ENCODE measurements around the gene PCGF5. TPM values are rescaled to one million over a fixed set of nuclear protein-coding genes. Genes with fewer than 3 reads are reported as not detected.
"Not testable (repeated sequence)": the region's sequence is repeated elsewhere in the genome, so short reads cannot be mapped to it uniquely, and the experiment has no call there.

The PCGF5 gene
- total RNA-seq, 1 donor from 2014 or later = 38.6 TPM

DNA sequence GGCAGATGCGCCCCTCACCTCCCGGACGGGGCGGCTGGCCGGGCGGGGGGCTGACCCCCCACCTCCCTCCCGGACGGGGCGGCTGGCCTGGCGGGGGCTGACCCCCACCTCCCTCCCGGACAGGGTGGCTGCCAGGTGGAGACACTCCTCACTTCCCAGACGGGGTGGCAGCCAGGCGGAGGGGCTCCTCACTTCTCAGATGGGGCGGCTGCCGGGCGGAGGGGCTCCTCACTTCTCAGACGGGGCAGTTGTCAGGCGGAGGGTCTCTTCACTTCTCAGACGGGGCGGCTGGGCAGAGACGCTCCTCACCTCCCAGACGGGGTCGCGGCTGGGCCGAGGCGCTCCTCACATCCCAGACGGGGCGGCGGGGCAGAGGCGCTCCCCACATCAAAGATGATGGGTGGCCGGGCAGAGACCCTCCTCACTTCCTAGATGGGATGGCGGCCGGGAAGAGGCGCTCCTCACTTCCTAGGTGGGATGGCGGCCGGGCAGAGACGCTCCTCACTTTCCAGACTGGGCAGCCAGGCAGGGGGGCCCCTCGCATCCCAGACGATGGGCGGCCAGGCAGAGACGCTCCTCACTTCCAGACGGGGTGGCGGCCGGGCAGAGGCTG lies 102.9 kb downstream of the PCGF5 start:
- DNase-seq (ENCODE audit: low spot score) = not testable (repeated sequence)

DNA sequence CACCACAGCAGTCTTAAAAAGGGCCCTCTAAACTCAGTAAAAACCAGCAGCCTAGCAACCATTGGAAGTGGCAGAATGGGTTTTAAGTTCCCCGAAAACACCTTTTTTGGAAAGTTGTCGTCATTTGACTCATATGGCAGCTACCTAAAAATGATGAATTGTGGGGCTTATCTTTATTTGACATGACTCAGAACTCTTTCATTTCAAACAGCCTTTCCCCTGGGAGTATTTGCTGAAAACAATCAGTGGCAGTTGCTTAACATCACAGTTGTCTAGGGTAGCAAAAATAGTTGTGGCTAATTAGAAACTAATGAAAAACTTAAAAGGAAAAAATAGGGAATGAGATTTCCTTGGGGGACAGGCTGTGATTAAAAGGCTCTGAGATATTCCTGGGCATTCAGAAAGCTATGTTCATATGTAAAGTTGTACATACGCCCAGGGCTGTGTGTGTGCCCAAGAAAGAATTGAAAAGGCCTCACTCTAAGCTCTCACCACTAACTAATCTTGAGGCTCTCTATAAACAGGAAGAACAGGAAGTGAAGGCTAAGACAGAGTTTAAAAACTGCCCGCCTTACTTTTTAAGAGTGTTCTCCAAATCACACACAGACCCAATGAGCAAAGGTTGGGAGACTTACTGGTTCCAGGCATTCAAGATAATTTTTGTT lies 108.0 kb downstream of the PCGF5 start:
- DNase-seq (ENCODE audit: low spot score) = no peak

Other genes with a start within 250 kb of the PCGF5 start
- 10.5 TPM for gene HECTD2, start 189.7 kb downstream of the PCGF5 start, total RNA-seq